Measurements from ENCODE around the gene RBPMS2.

The RBPMS2 gene

DNA sequence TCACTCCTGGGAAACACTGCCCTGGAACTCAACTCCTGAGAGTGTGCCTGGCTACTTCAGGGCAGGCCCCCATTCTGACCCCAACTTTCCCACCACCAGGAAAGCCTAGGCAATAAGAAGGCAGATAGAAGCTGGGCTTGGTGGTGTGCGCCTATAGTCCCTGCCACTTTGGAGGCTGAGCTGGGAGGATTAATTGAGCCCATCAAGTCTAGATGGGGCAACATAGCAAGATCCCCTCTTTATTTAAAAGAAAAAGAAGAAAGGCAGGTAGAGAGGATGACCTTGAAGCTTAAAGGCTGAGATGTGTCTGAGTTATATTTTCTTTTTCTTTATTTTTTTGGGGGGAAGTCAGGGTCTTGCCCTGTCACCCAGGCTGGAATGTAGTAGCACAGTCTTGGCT is 4.2 kb upstream of the RBPMS2 start:
- TF ChIP-seq, protein P1, sequence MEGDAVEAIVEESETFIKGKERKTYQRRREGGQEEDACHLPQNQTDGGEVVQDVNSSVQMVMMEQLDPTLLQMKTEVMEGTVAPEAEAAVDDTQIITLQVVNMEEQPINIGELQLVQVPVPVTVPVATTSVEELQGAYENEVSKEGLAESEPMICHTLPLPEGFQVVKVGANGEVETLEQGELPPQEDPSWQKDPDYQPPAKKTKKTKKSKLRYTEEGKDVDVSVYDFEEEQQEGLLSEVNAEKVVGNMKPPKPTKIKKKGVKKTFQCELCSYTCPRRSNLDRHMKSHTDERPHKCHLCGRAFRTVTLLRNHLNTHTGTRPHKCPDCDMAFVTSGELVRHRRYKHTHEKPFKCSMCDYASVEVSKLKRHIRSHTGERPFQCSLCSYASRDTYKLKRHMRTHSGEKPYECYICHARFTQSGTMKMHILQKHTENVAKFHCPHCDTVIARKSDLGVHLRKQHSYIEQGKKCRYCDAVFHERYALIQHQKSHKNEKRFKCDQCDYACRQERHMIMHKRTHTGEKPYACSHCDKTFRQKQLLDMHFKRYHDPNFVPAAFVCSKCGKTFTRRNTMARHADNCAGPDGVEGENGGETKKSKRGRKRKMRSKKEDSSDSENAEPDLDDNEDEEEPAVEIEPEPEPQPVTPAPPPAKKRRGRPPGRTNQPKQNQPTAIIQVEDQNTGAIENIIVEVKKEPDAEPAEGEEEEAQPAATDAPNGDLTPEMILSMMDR (IDR thresholded peaks at IDR 0.05; ENCODE audit: low read depth, low read length) = no peak
- Histone ChIP-seq H3K9me3 (ENCODE audit: severe bottlenecking) (no peaks in the 10 kb centered on the region), H3K36me3 (no peaks in the 10 kb centered on the region), H3K27ac (no peak overlapping the region), H3K4me3 (ENCODE audit: low read depth, low read length) (no peak overlapping the region), H3K27me3 (ENCODE audit: insufficient read depth, low read depth, severe bottlenecking) (no peaks in the 10 kb centered on the region)
- DNase-seq = no peak

DNA sequence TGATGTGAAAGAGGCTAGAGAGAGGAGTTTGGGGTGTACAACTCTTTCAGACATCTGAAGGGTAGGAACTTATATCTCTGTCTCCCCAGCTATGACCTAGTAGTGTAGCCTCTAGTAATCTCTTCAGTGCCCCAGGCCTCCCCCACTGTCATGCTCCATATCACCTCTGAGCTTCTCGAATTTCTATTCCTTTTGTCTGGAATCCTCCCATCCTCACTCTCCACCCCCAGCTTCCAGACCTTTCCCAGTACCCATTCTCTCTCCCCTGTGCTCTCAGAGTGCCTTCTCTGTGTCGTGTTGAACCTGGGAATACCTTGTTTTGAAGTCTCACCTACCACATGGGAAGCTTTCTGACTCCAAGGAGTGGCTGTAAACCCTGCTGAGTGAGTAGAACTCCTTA is 3.6 kb upstream of the RBPMS2 start:
- no peak overlapping the region for H3K4me3 ChIP-seq (ENCODE audit: low read depth, low read length)
- H3K27ac ChIP-seq = no peak overlapping the region
- no peak for DNase-seq
- TF ChIP-seq, protein P1 (IDR thresholded peaks at IDR 0.05; ENCODE audit: low read depth, low read length) = no peak
- no peaks in the 10 kb centered on the region for H3K9me3 ChIP-seq (ENCODE audit: severe bottlenecking)
- no peaks in the 10 kb centered on the region for H3K27me3 ChIP-seq (ENCODE audit: insufficient read depth, low read depth, severe bottlenecking)
- no peaks in the 10 kb centered on the region for H3K36me3 ChIP-seq

DNA sequence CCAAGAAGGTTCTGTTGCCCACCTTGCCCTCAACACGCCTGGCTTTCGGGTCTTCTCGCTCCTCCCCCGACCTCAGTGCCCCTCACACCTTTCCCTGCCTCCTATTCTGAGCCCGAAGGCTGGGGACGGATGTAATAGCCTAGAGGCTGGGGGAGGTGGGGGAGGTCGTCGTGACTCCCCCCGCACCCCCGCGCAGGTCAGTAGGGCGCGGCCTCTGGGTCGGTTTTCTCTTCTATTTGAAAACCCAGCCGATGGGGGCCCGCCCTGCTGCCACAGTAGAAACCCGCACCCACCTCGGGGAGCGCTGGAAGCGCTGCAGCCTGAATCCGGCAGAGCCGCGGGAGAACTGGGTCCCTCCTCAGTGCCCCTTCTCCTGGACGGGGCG is 1.0 kb upstream of the RBPMS2 start:
- TF ChIP-seq, protein P1 (IDR thresholded peaks at IDR 0.05; ENCODE audit: low read depth, low read length) = no peak
- Histone ChIP-seq H3K36me3 (no peaks in the 10 kb centered on the region), H3K4me3 (ENCODE audit: low read depth, low read length) (peak overlapping the region; percentile 47; the same call in 1 of the 2 replicates), H3K27me3 (ENCODE audit: insufficient read depth, low read depth, severe bottlenecking) (no peaks in the 10 kb centered on the region), H3K27ac (no peak overlapping the region), H3K9me3 (ENCODE audit: severe bottlenecking) (no peaks in the 10 kb centered on the region)
- no peak for DNase-seq

DNA sequence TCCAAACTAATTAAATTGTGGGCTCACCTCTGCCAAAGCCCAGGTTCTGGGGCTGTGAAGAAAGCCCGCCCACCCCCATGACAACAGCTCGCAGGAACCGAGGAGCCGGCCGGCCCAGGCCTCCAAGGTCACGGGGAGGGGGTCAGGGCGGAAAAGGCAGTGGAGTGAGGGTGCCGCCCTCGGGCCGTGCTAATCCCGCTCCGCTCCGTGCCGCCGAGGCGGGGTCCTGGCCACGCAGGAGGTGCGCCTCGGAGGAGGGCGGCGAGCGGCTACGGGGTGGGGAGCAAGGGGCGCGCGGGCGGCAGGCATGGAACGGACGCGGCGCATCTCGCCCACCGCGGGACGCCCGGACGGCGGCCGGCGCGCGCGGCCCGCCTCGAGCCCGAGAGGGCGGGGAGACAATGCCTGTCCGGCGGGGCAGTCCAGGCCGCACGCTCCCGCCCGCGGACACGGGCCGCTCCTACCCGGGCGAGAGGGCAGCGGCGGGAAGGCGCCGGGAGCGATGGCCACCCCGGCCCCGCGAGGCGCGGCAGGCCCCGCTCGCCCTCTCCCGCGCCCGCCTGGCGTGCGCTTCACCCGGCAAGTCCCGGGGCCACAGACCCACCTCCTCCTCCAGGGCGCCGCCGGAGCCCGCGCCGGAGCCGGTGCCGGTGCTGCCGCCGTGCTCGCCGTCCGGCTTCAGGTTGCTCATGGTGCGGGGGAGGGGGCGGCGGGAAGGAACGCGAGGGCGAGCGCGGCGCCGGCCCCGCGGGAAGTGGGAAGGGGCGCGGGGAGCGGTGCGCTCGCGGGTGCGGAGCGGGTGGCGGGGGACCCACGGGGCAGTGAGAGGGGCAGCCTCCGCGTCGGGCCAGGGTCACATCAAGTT is 528 bp downstream of the RBPMS2 start:
- peak; percentile 26 for DNase-seq
- Histone ChIP-seq H3K27ac (peak overlapping the region; percentile 50), H3K4me3 (ENCODE audit: low read depth, low read length) (peak overlapping the region; percentile 37), H3K36me3 (no peaks in the 10 kb centered on the region), H3K9me3 (ENCODE audit: severe bottlenecking) (no peaks in the 10 kb centered on the region), H3K27me3 (ENCODE audit: insufficient read depth, low read depth, severe bottlenecking) (no peaks in the 10 kb centered on the region)
- TF ChIP-seq, protein P1 (IDR thresholded peaks at IDR 0.05; ENCODE audit: low read depth, low read length) = no peak

DNA sequence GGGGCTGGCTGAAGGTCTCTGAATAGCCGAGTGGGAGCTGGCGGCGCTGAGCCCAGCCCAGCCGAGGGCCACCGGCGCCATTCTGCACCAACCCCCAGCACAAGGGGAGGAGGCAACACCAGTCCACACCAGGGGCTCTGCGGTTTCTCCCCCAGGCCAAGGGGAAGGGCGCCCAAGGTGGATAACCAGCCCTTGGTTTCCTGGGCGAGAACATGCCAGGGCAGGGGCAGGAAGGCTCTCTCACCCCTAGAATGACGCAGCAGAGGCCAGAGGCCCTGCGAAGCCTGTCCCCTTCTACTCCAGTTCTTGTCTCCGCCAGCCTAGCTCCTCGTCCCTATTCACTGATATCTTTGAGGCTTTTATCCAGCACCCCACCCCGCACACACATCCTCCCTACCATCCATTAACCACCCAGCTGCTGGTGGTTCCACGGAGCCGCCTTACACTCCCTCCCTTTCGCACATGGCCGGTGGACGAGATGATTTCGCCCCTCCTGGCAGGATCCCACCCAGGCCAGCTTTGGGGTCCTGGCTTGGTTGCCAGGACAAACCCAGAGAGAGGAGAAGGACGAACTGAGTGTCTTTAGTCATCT is 1.3 kb downstream of the RBPMS2 start:
- H3K27ac ChIP-seq = no peak overlapping the region
- H3K27me3 ChIP-seq (ENCODE audit: insufficient read depth, low read depth, severe bottlenecking) = no peaks in the 10 kb centered on the region
- TF ChIP-seq, protein P1 (IDR thresholded peaks at IDR 0.05; ENCODE audit: low read depth, low read length) = no peak

More for the DNA sequence above, 1.3 kb downstream of the RBPMS2 start:
- H3K9me3 ChIP-seq (ENCODE audit: severe bottlenecking) = no peaks in the 10 kb centered on the region
- H3K4me3 ChIP-seq (ENCODE audit: low read depth, low read length) = peak overlapping the region; percentile 37
- no peaks in the 10 kb centered on the region for H3K36me3 ChIP-seq
- DNase-seq = no peak
